22Rv1 (cell line): ENCODE results near the gene HGS.

Experiments used
- CTCF ChIP-seq: fragments of 450-650 bp; IDR thresholded peaks from 2 replicates; pipeline ENCODE4 v1.5.1; 2017; ENCODE audit warnings: mild to moderate bottlenecking
- ZFX ChIP-seq: fragments of 450-650 bp; IDR thresholded peaks from 2 replicates; pipeline ENCODE4 v1.6.1; 2017; ENCODE audit warnings: antibody characterized with exemption, borderline replicate concordance

DNA sequence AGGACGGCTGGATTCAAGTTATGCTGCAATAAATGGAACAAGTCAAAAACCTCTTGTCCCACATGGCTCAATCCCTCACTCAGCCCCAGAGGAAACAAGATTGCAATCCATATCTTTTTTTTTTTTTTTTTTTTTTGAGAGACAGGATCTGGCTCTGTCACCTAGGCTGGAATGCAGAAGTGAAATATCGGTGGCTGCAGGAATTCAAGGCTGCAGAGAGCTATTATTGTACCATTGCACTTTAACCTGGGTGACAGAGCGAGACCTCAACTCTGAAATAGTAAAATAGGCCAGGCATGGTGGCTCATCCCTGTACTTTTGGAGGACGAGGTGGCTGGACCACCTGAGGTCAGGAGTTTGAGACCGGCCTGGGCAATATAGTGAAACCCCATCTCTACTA, 24.8 kb upstream of the HGS start:
- no peak for TF ChIP-seq CTCF
- no peak for TF ChIP-seq ZFX
